LoVo (cell line): ENCODE measurements around the gene ELMOD2.

Experiments
- DNase-seq: peaks from one replicate; pipeline ENCODE4 v3.0.0-alpha.2; 2016; ENCODE audit warnings: low spot score

ELMOD2 gene

DNA sequence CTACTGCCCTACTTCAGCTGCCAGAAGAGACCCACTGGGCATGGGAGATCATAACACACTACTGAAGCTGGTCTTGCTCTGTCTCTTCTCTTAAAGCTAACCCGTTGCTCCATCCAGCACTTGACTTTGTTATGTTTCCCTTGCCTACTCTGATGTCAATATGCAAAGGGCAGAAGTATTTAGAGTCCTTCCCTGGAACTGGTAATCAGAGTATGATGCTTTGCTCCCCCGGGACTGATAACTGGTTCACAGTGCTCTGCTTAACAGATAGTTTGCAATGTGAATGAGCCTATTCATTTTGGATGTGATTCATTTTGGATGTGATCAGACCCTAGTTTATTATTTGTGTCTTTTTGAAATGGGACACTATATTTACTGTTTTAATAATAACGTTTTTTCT lies 57.1 kb downstream of the ELMOD2 start:
- DNase-seq: no peak

DNA sequence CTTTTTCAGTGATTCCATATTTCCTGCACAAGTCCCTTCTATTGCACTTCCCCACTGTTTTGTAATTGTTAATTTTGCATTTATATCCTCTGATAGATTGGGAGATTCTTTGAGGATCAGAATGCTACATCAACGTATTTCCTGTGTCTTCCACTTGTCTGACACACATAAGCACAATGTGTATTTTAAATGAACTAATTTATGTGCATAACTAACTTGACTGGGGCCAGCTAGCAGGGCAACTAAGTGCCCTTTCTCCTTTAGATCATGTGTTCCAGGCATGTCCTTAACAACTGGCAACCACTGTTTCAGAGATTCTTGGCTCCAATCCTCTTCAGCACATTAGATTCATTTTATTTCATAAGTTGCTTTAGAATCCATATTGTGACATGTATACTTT lies 60.5 kb downstream of the ELMOD2 start:
- no peak for DNase-seq

DNA sequence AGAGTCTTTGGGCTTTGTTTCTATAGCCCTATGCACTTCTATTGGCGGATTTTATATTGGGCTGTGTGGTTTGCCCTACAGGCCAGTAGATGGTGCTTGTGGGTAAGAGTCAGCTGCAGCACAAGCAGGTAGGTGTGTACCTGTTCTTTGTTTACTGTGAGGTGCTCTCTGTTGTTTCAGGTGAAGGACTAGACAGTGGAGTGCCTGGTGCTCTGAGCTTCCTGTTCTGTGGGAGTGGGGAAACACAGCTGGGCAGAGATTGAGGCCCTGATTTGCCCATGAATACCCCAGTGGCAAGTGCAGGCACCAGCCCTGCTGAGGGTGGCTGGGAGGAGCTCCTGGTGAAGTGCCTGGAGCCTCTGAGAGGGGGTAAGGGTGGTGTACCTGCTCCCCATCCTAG lies 71.1 kb downstream of the ELMOD2 start:
- DNase-seq: peak; percentile 60

DNA sequence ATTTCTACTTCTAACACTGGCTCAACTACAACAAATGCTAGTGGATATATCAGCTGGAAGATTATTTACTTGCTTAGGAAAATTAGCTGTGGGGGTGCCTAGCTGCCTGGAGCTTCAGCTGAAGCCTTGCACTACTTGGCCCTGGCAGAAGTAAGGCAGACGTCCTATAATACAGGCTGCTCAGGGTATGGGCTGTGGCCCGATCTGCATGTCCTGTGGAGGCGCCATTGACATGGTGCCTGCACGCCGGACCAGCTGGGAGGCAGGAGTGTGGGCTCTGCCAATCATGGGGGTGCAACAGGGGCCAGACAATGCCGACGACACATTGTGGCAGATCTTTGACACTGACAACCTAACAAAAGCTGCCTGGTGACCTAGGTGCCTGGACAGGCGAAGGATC lies 76.4 kb downstream of the ELMOD2 start:
- DNase-seq: no peak

DNA sequence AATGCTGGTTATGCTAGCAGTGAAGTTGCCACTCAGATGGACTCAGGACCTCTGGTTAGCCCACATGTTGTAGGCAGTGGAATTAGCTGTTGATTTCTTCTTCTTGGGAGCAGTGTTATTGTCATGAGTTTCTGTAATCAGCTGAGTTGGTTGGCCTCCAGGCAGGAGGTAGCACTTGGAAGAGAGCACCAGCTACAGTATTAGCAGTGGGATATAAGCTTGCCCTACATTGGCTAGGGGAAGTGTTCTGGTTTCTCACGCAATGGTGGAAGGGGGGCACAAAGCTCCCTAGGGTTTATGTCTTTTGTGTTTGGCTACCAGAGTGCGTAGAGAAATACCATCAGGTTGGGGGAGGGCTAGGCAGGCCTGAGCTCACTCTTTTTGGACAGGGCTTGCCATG lies 78.7 kb downstream of the ELMOD2 start:
- no peak for DNase-seq

DNA sequence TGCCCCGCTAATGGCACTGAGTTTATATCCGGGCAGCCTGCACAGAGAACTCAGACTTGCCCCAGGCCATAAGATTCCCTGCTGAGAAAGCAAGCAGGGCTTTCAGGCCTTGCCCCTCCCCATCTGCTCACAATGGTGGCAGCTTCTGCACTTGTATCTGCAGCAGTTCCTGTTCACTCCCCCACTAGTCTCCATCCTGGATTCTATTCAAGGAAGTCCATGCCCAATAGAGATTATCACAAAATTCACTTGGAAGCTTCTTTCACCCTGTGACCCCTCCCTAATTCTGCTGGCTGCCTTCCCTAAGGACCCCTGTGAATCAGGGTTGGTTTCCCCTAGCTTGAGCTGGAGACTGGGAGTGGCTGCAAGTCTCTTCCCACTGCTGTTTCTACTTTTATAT lies 79.3 kb downstream of the ELMOD2 start:
- DNase-seq: no peak
